HG03108 (cell line): Measurements from ENCODE around the gene SYMPK.

Experiments used
- ATAC-seq: cut with Tn5 transposase; IDR thresholded peaks from one replicate; pipeline ENCODE4 v1.9.1; 2021; ENCODE audit warnings: moderate library complexity; ENCODE audit not compliant: unreplicated experiment

The SYMPK gene

GRCh38 chr19:45782820-45783785 lies 79.8 kb downstream of the SYMPK start:
- ATAC-seq, result no peak

- no peak for ATAC-seq
These were observed 80.7 kb downstream of the SYMPK start, which contains the start of gene DMPK for GRCh38 chr19:45782162-45782691. TSS of gene DMPK (minus strand) at chr19:45782490. CDS start at chr19:45782352, 138 bp downstream.

GRCh38 chr19:45781214-45782161 lies 81.5 kb downstream of the SYMPK start:
- no peak for ATAC-seq

GRCh38 chr19:45780448-45781213 lies 82.3 kb downstream of the SYMPK start:
- ATAC-seq, result no peak

GRCh38 chr19:45780146-45780447 lies 82.8 kb downstream of the SYMPK start:
- ATAC-seq, result no peak

GRCh38 chr19:45779231-45780145 lies 83.5 kb downstream of the SYMPK start:
- peak; percentile 73 for ATAC-seq

- no peak for ATAC-seq
These were observed 84.8 kb downstream of the SYMPK start for GRCh38 chr19:45778010-45778661.

- ATAC-seq, result no peak
These were observed 85.5 kb downstream of the SYMPK start for GRCh38 chr19:45777395-45777961.

- ATAC-seq, result no peak
These were observed 88.2 kb downstream of the SYMPK start for GRCh38 chr19:45774765-45775164.

- no peak for ATAC-seq
These were observed 89.6 kb downstream of the SYMPK start for GRCh38 chr19:45773384-45773783.

- no peak for ATAC-seq
These were observed 90.0 kb downstream of the SYMPK start for GRCh38 chr19:45772912-45773311.

- no peak for ATAC-seq
These were observed 90.7 kb downstream of the SYMPK start for GRCh38 chr19:45772130-45772840.

GRCh38 chr19:45771311-45771933 lies 91.5 kb downstream of the SYMPK start:
- no peak for ATAC-seq

- ATAC-seq, result peak; percentile 45
These were observed 92.5 kb downstream of the SYMPK start for GRCh38 chr19:45770192-45771101.

GRCh38 chr19:45769821-45770191 lies 93.1 kb downstream of the SYMPK start:
- no peak for ATAC-seq

GRCh38 chr19:45768984-45769782 lies 93.8 kb downstream of the SYMPK start, which contains the start of gene SIX5:
TSS of gene SIX5 (minus strand) at chr19:45769252. CDS start at chr19:45768844, 408 bp downstream.
- ATAC-seq, result peak; percentile 42
